Measurements from ENCODE around the gene REXO1.
"Not testable (repeated sequence)": the region's sequence is repeated elsewhere in the genome, so short reads cannot be mapped to it uniquely, and the experiment has no call there.

- not testable (repeated sequence) for TF ChIP-seq POLR2A, CTCF (IDR thresholded peaks at IDR 0.05)
These were observed 33.3 kb upstream of the REXO1 start for GRCh38 chr19:1881393-1882088.
